Lower leg skin (tissue), 4 donors: ENCODE measurements around the gene CASKIN2. TPM values are rescaled to one million over a fixed set of nuclear protein-coding genes. Genes with fewer than 3 reads are reported as not detected.

ENCODE experiments used
- DNase-seq, 2 donors: peaks; one replicate each; pipeline ENCODE4 v3.0.0-alpha.2; 2019; ENCODE audit warnings: low spot score in 2 of 2
- H3K4me3 ChIP-seq: fragments of 200-600 bp; sonication (generic); 2 replicates; pipeline ENCODE4 v1.5.1; 2017; ENCODE audit warnings: mild to moderate bottlenecking, low read depth; ENCODE audit not compliant: poor library complexity, severe bottlenecking
- CTCF ChIP-seq, 3 donors: fragments of 450-650 bp; IDR thresholded peaks; one replicate each; pipeline ENCODE4 v1.5.1; 2016; ENCODE audit warnings: antibody characterized with exemption in 3 of 3, mild to moderate bottlenecking in 3 of 3, moderate library complexity in 2 of 3
- POLR2A ChIP-seq, 2 donors: fragments of 450-650 bp; IDR thresholded peaks; one replicate each; pipeline ENCODE4 v1.6.1; 2016 to 2017; ENCODE audit warnings: antibody characterized with exemption in 2 of 2, mild to moderate bottlenecking in 1 of 2, moderate library complexity in 1 of 2
- WGBS, 2 donors: methylation state at CpG; one replicate each; pipeline ENCODE4 v1.1.5; 2018; 5-methylcytosine and 5-hydroxymethylcytosine counted together
- intact Hi-C: fragments of 100-400 bp; cut with DNase I; formaldehyde crosslinking; loops from one replicate; pipeline ENCODE4 v1.15.0; 2023; ENCODE audit warnings: low total_unique reads
- microRNA-seq, 2 donors: library from miRNA; unstranded; fragments of <30 nt; microRNA quantifications; one replicate each; pipeline ENCODE4, GENCODE V29; 2016; ENCODE audit warnings: borderline replicate concordance in 2 of 2, borderline number of aligned reads in 1 of 2
- total RNA-seq, 4 donors: library from RNA; depleted of rRNA; stranded (reverse); fragments of >200 nt; gene quantifications; one replicate each; pipeline ENCODE4 v1.1.0, GENCODE V29; 2016

CASKIN2 gene
- total RNA-seq, 4 donors from 2014 or later, result 11.7 to 23.2 (median 17.8) TPM

GRCh38 chr17:75454193-75454592 lies 61.1 kb downstream of the CASKIN2 start:
- H3K4me3 ChIP-seq, result no peak overlapping the region
- no peak for DNase-seq
- intact Hi-C loops, result no loop called here
- TF ChIP-seq POLR2A (IDR thresholded peaks at IDR 0.05) (no peak), CTCF (IDR thresholded peaks at IDR 0.05) (no peak)

GRCh38 chr17:75450270-75450669 lies 65.1 kb downstream of the CASKIN2 start:
- no peak for DNase-seq
- no peak for TF ChIP-seq CTCF (IDR thresholded peaks at IDR 0.05)
- TF ChIP-seq POLR2A (IDR thresholded peaks at IDR 0.05), result no peak
- intact Hi-C loops, result no loop called here
- H3K4me3 ChIP-seq, result no peak overlapping the region
- 81 to 91% methylated on average over 4 of the region's 4 CpGs for WGBS, 2 donors

Small RNA genes within 50 kb of the gene (microRNA-seq; reads per million reads assigned to microRNA genes)
- 0 reads per million in 2 donors for gene MIR6785

Other genes starting within 250 kb of the CASKIN2 start
- gene MIF4GD, start 244.3 kb downstream of the CASKIN2 start, total RNA-seq, result 10 to 100 TPM; 22.6 to 41.8 (median 32.6) TPM
- gene SLC25A19, start 226.1 kb downstream of the CASKIN2 start, total RNA-seq, result 1 to 10 TPM; 4.0 to 7.1 (median 5.9) TPM
- 10 to 100 TPM; 55.1 to 96.5 (median 75.4) TPM for gene GRB2, start 109.9 kb downstream of the CASKIN2 start, total RNA-seq
- gene TMEM94, start 58.9 kb downstream of the CASKIN2 start, total RNA-seq, result 100 to 1,000 TPM in 1 of 4 donors, 10 to 100 TPM in 3; 39.3 to 103 (median 79.0) TPM
- gene TSEN54, start 991 bp upstream of the CASKIN2 start, total RNA-seq, result 10 to 100 TPM; 42.7 to 70.8 (median 50.8) TPM
- gene LLGL2, start 10.2 kb upstream of the CASKIN2 start, total RNA-seq, result 10 to 100 TPM; 57.3 to 96.0 (median 79.6) TPM
- 100 to 1,000 TPM in 1 of 4 donors, 10 to 100 TPM in 3; 32.1 to 103 (median 38.9) TPM for gene MYO15B, start 72.3 kb upstream of the CASKIN2 start, total RNA-seq
- 10 to 100 TPM in 1 of 4 donors, 1 to 10 TPM in 3; 7.1 to 11.9 (median 9.5) TPM for gene SMIM5, start 117.9 kb upstream of the CASKIN2 start, total RNA-seq
- 10 to 100 TPM; 50.8 to 76.3 (median 60.5) TPM for gene RECQL5, start 151.6 kb upstream of the CASKIN2 start, total RNA-seq
- 10 to 100 TPM; 54.0 to 85.1 (median 74.1) TPM for gene SAP30BP, start 151.8 kb upstream of the CASKIN2 start, total RNA-seq
- gene ITGB4, start 205.9 kb upstream of the CASKIN2 start, total RNA-seq, result 100 to 1,000 TPM; 371 to 689 (median 435) TPM
- gene GALK1, start 249.7 kb upstream of the CASKIN2 start, total RNA-seq, result 10 to 100 TPM; 20.6 to 31.0 (median 28.9) TPM